Body of pancreas (tissue), 4 donors: ENCODE data around the gene IQSEC1. TPM values are rescaled to one million over a fixed set of nuclear protein-coding genes. Genes with fewer than 3 reads are reported as not detected.

Source experiments
- ATAC-seq: fragments of 150-250 bp; one replicate; pipeline ENCODE4 v1.9.1; 2016
- DNase-seq, 4 donors: peaks; one replicate each; pipeline ENCODE4 v3.0.0-alpha.2; 2019
- H3K27ac ChIP-seq, 4 donors: fragments of 200-600 bp; sonication (generic); 1 replicate in 3 of 4; 2 replicates in 1 of 4; pipeline versions ENCODE4 v1.5.1 to v1.6.1; 2016 to 2019; ENCODE audit warnings: mild to moderate bottlenecking in 1 of 4, mixed read lengths in 1 of 4, moderate library complexity in 1 of 4
- H3K27me3 ChIP-seq, 2 donors: fragments of 200-600 bp; sonication (generic); one replicate each; pipeline ENCODE4 v1.6.0; 2016; ENCODE audit warnings: mild to moderate bottlenecking in 1 of 2
- H3K36me3 ChIP-seq, 2 donors: fragments of 200-600 bp; sonication (generic); replicated peaks in 1 of 2; 2 replicates each; pipeline ENCODE4 v1.5.1; 2016; ENCODE audit warnings: low read depth in 2 of 2; ENCODE audit not compliant: insufficient read depth in 1 of 2
- H3K4me1 ChIP-seq: fragments of 200-600 bp; sonication (generic); one replicate; pipeline ENCODE4 v1.6.0; 2016
- H3K4me3 ChIP-seq, 2 donors: fragments of 200-600 bp; sonication (generic); 1 replicate in 1 of 2; 2 replicates in 1 of 2; pipeline ENCODE4 v1.5.1; 2016 to 2019
- H3K9me3 ChIP-seq, 3 donors: fragments of 200-600 bp; sonication (generic); 1 replicate in 2 of 3; 2 replicates in 1 of 3; pipeline ENCODE4 v1.5.1; 2016
- POLR2A ChIP-seq, 3 donors: fragments of 450-650 bp; IDR thresholded peaks; one replicate each; pipeline ENCODE4 v1.6.1; 2016; ENCODE audit warnings: antibody characterized with exemption in 3 of 3, mild to moderate bottlenecking in 2 of 3
- WGBS, 2 donors: methylation state at CpG; one replicate each; pipeline ENCODE4 v1.1.5; 2017; 5-methylcytosine and 5-hydroxymethylcytosine counted together
- intact Hi-C: fragments of 100-400 bp; cut with DNase I; formaldehyde crosslinking; loops from one replicate; pipeline ENCODE4 v1.15.1; 2023
- total RNA-seq, 2 donors: library from RNA; depleted of rRNA; stranded (reverse); fragments of >200 nt; gene quantifications; one replicate each; pipeline ENCODE4 v1.1.0, GENCODE V29; 2016
- TF ChIP-seq, protein P1 (sequence below), 7 experiments: fragments of 450-650 bp in 4 of 7; fragments of 200-600 bp in 3 of 7; sonication (generic) in 3 of 7; IDR thresholded peaks; one replicate each; pipeline ENCODE4 v1.5.1; 2016 to 2019; ENCODE audit warnings: antibody characterized with exemption in 7 of 7

IQSEC1 gene
- total RNA-seq, 2 donors from 2014 or later: 29.6 to 42.2 TPM

DNA sequence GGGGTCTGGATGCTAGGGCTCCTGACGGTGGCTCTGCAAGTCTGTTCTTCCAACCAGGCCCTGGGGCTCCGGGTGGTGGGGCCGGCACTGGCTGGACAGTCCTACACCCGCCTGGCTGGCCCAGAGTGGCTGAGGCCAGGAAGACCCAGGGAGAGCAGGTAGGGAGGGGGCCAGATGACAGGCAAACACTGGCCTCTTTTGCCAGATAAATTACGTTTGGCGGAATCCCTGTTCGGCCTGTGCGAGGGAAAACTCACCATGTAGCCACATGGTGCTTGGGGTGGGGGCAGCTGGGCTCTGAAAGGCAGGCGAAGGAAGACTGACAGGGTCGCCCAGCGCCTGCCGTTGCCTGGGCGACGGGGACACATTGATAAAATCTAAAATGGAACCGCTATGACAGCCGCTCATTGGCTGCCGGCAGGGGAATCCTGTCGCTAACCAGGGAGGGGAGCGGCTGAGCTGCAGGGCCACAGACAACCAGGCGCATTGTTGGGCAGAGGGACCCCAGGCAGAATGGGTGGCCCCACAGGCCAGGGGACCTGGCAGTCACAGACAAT lies 30.4 kb downstream of the IQSEC1 start:
- ATAC-seq (no peak), DNase-seq (no peak)
- H3K27me3 ChIP-seq: no peaks in the 10 kb centered on the region
- TF ChIP-seq, protein P1, sequence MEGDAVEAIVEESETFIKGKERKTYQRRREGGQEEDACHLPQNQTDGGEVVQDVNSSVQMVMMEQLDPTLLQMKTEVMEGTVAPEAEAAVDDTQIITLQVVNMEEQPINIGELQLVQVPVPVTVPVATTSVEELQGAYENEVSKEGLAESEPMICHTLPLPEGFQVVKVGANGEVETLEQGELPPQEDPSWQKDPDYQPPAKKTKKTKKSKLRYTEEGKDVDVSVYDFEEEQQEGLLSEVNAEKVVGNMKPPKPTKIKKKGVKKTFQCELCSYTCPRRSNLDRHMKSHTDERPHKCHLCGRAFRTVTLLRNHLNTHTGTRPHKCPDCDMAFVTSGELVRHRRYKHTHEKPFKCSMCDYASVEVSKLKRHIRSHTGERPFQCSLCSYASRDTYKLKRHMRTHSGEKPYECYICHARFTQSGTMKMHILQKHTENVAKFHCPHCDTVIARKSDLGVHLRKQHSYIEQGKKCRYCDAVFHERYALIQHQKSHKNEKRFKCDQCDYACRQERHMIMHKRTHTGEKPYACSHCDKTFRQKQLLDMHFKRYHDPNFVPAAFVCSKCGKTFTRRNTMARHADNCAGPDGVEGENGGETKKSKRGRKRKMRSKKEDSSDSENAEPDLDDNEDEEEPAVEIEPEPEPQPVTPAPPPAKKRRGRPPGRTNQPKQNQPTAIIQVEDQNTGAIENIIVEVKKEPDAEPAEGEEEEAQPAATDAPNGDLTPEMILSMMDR (IDR thresholded peaks at IDR 0.05): no peak
- TF ChIP-seq POLR2A (IDR thresholded peaks at IDR 0.05): no peak
- no peaks in the 10 kb centered on the region for H3K4me1 ChIP-seq
- no peak overlapping the region for H3K4me3 ChIP-seq
- intact Hi-C loops: no loop called here
- H3K36me3 ChIP-seq: no peaks in the 10 kb centered on the region
- whole genome bisulfite sequencing, 2 donors: 74 to 84% methylated on average over 6 to 20 of the region's 20 CpGs
- H3K9me3 ChIP-seq: no peaks in the 10 kb centered on the region
- no peak overlapping the region for H3K27ac ChIP-seq

DNA sequence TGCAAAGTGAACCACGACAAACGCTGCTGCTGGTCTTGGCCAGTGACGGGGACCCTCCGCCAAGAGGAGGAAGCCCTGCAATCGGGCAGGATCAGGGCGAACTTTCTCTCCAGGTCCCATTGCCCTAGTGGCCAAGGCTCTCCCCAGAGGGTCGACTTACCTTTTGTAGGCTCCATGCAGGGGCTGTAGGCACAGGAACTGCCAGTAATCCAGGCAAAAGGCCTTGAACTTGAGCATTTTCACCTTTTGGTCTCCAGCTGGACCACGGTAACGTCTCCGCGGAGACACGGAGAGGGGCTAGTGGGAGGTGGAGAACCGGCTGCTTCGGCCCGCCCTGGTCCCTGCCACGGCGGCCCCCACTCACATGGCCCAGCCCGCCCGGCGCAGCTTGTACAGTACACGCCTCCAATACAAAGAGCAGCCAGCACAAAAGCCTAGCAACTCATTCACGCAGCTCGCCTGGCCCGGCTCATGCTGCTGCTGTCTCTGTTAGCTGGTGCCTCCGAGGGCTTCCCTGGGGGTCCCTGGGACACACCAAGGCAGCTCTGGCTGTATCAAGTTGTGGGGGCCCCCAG lies 31.0 kb downstream of the IQSEC1 start:
- no peak overlapping the region for H3K27ac ChIP-seq

DNA sequence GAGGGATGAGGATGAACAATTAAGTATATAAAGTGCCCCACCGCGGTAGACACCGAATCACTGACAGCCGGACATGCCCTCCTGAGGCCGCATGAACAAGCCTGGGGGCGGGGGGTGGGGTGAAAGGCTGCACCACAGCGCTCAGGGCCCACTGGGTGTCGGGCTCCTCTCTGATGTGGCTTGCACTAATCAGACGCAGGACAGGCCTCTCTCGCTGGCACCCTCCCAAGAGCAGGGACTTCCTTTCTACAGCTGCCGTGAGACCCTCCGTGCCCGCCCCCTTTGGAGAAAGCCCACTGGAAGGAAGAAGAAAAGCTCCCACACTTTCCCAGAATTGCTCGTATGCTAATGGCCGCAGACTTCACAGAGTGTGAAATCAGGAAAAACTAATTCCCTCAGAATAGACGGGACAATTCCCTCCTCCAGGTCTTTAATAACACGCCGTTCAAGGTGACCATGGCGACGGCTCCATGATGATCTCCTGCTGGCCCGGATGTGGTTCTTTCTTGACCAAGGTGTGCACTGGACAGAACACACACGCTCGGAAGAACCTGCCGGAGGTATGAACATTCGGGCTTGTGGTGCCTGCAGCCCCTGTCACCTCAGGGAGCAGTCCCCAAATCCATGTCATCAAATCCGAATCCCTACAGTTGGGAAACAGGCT lies 32.0 kb downstream of the IQSEC1 start:
- DNase-seq (no peak), ATAC-seq (no peak)
- Histone ChIP-seq H3K9me3 (no peaks in the 10 kb centered on the region), H3K27ac (no peak overlapping the region), H3K36me3 (no peaks in the 10 kb centered on the region), H3K4me1 (no peaks in the 10 kb centered on the region), H3K27me3 (no peaks in the 10 kb centered on the region), H3K4me3 (no peak overlapping the region)
- intact Hi-C loops: no loop called here
- no peak for TF ChIP-seq POLR2A (IDR thresholded peaks at IDR 0.05)
- TF ChIP-seq, protein P1 (IDR thresholded peaks at IDR 0.05): no peak
- WGBS, 2 donors: 79 to 90% methylated on average over 18 to 25 of the region's 26 CpGs

More for the DNA sequence above, 31.0 kb downstream of the IQSEC1 start:
- intact Hi-C loops: no loop called here
- no peaks in the 10 kb centered on the region for H3K4me1 ChIP-seq
- TF ChIP-seq, protein P1 (IDR thresholded peaks at IDR 0.05): no peak
- no peak for TF ChIP-seq POLR2A (IDR thresholded peaks at IDR 0.05)
- H3K4me3 ChIP-seq: no peak overlapping the region
- DNase-seq (no peak), ATAC-seq (no peak)
- no peaks in the 10 kb centered on the region for H3K9me3 ChIP-seq
- H3K36me3 ChIP-seq: no peaks in the 10 kb centered on the region
- H3K27me3 ChIP-seq: no peaks in the 10 kb centered on the region
- WGBS, 2 donors: 76 to 90% methylated on average over 4 to 23 of the region's 25 CpGs

DNA sequence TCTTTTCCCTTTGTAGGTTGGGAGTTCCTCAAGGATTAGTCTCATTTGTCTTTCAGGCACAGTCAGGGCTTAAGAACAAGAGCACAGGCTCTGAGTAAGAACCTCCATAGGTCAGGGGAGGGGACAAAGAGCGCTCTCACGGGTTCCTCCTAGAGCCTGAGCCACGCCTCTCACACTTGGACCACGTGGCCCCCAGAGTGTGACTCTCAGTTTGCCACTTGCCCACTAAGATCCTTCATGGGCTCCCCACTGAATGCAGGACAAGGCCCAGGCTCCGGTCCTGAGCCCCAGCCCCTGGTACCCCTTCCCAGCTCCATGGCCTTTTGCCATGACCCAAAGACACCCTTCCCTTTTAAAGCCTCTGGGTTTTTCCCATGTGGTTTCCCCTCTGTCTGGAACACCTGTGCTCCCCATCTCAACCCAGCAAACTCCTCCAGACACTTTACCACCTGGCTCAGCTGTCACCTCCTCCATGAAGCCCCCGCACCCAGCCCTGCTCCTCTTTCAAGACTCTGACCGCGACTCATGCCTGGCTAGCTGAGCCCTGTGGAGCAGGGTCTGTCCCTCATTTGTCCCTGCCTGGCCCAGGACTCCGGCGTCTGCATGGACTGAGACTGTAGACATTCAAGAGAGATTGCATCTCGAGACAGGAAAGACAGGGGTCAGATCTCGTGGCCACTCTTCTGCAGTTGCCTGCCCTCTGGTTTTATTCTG lies 32.7 kb downstream of the IQSEC1 start:
- Histone ChIP-seq H3K27ac (no peak overlapping the region), H3K9me3 (no peaks in the 10 kb centered on the region), H3K4me1 (no peaks in the 10 kb centered on the region), H3K4me3 (no peak overlapping the region), H3K27me3 (no peaks in the 10 kb centered on the region), H3K36me3 (no peaks in the 10 kb centered on the region)
- WGBS, 2 donors: 76 to 84% methylated on average over 12 of the region's 12 CpGs
- intact Hi-C loops: no loop called here
- TF ChIP-seq, protein P1 (IDR thresholded peaks at IDR 0.05): no peak
- TF ChIP-seq POLR2A (IDR thresholded peaks at IDR 0.05): no peak
- ATAC-seq (no peak), DNase-seq (peak in 1 of 4 donors; percentile 27)
